Left ventricle myocardium inferior (tissue), 1 donor: Measurements from ENCODE around the gene SPAG9. TPM values are rescaled to one million over a fixed set of nuclear protein-coding genes. Genes with fewer than 3 reads are reported as not detected.

ENCODE experiments used
- DNase-seq: peaks from one replicate; pipeline ENCODE4 v3.0.0-alpha.2; 2020
- H3K27ac ChIP-seq: fragments of 200-600 bp; replicated peaks from 2 replicates; pipeline ENCODE4 v1.8.0; 2021
- H3K27me3 ChIP-seq: fragments of 200-600 bp; 2 replicates; pipeline ENCODE4 v1.8.0; 2021; ENCODE audit warnings: low read depth
- H3K36me3 ChIP-seq: fragments of 200-600 bp; 2 replicates; pipeline ENCODE4 v1.8.0; 2021
- H3K4me1 ChIP-seq: fragments of 200-600 bp; 2 replicates; pipeline ENCODE4 v1.8.0; 2021
- H3K4me3 ChIP-seq: fragments of 200-600 bp; 2 replicates; pipeline ENCODE4 v1.8.0; 2021; ENCODE audit warnings: mild to moderate bottlenecking, moderate library complexity
- H3K9me3 ChIP-seq: fragments of 200-600 bp; replicated peaks from 2 replicates; pipeline ENCODE4 v1.8.0; 2021
- intact Hi-C: fragments of 100-400 bp; cut with micrococcal nuclease; formaldehyde crosslinking; loops from one replicate; pipeline ENCODE4 v1.11.0; 2022
- total RNA-seq: library from RNA; stranded (reverse); fragmentation: NEBNext Ultra II Directional; extraction: Animal tissue kit (Norgen Biotek cat#: 25700); gene quantifications from one replicate; pipeline ENCODE4 v1.2.1, GENCODE V29; 2021
- TF ChIP-seq, protein P1 (sequence below): fragments of 200-600 bp; IDR thresholded peaks from 2 replicates; pipeline ENCODE4 v1.8.0; 2021; ENCODE audit warnings: antibody characterized with exemption, mild to moderate bottlenecking, borderline replicate concordance
- donor health status: DM: no; HTN: yes; CAD: no; lungs with severe emphysema.

The SPAG9 gene
- total RNA-seq, 1 donor from 2014 or later, result 43.8 TPM

DNA sequence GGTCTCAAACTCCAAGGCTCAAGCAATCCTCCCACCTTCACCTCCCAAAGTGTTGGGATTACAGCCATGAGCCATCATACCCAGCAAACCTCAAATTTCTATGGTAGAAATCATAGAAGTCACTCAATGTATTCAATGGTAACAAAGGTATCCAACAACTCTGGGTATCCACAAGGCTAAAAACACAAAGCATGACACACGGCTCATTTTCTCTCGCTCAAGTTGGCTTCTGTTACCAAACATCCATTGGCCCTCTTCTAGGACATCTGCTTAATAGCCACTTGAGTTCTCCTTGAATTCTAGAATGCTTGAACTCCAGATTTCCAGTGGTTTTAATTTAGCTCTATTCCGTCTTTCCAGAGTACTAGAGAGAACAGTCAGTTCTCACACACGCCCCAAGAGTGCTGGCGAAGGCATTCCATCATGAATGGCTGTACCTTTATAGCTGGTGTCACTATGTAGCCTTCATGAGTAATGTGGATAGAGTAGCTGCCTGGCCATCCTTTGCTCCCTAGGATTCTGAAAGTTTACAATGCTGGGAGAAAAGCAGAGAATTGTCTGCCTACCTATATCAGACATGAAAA, 42.6 kb downstream of the SPAG9 start:
- no peaks in the 10 kb centered on the region for H3K9me3 ChIP-seq
- no peak overlapping the region for H3K4me3 ChIP-seq
- no peak overlapping the region for H3K27ac ChIP-seq
- no peaks in the 10 kb centered on the region for H3K4me1 ChIP-seq
- no peaks in the 10 kb centered on the region for H3K27me3 ChIP-seq
- intact Hi-C loops, result no loop called here
- no peak for DNase-seq
- peaks cover 34% of the 10 kb centered on the region for H3K36me3 ChIP-seq
- TF ChIP-seq, protein P1, sequence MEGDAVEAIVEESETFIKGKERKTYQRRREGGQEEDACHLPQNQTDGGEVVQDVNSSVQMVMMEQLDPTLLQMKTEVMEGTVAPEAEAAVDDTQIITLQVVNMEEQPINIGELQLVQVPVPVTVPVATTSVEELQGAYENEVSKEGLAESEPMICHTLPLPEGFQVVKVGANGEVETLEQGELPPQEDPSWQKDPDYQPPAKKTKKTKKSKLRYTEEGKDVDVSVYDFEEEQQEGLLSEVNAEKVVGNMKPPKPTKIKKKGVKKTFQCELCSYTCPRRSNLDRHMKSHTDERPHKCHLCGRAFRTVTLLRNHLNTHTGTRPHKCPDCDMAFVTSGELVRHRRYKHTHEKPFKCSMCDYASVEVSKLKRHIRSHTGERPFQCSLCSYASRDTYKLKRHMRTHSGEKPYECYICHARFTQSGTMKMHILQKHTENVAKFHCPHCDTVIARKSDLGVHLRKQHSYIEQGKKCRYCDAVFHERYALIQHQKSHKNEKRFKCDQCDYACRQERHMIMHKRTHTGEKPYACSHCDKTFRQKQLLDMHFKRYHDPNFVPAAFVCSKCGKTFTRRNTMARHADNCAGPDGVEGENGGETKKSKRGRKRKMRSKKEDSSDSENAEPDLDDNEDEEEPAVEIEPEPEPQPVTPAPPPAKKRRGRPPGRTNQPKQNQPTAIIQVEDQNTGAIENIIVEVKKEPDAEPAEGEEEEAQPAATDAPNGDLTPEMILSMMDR, result no peak

DNA sequence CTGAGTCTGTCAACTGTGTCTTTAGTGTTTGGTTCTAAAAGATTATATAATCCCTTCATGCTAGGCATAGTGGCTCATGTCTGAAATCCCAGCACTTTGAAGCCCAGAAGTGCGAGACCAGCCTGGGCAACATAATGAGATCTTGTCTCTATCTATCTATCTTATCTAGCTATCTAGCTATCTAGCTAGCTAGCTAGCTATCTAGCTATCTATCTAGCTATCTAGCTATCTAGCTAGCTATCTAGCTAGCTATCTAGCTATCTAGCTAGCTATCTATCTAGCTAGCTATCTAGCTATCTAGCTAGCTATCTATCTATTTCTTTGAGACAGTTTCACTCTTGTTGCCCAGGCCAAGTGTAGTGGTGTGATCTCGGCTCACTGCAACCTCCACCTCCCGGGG, 43.8 kb downstream of the SPAG9 start:
- no peaks in the 10 kb centered on the region for H3K27me3 ChIP-seq
- TF ChIP-seq, protein P1, result no peak
- intact Hi-C loops, result no loop called here
- no peak for DNase-seq
- H3K27ac ChIP-seq, result no peak overlapping the region
- H3K36me3 ChIP-seq, result peaks cover 34% of the 10 kb centered on the region
- no peaks in the 10 kb centered on the region for H3K4me1 ChIP-seq
- H3K9me3 ChIP-seq, result no peaks in the 10 kb centered on the region
- no peak overlapping the region for H3K4me3 ChIP-seq

DNA sequence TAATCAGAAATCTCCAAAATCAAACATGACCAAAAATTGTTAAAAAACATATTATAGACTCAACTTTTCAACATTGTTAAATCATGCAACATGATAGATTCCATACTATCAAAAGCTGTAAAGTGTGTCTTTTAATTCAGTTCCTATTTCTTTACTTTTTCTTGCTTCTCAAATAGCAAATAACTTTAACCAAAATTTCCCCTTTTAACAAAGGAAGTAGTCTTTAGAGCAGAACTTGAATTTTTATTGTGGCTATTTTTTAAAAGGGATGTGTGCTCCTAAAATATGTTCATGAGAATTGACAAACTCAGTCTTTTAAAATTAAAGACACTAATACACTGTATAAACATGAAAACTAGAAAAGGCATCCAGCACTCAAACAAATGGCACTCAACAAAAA, 49.1 kb downstream of the SPAG9 start:
- peaks cover 5% of the 10 kb centered on the region for H3K36me3 ChIP-seq
- no peak for DNase-seq
- H3K27me3 ChIP-seq, result no peaks in the 10 kb centered on the region
- H3K4me1 ChIP-seq, result peaks cover 20% of the 10 kb centered on the region
- H3K4me3 ChIP-seq, result no peak overlapping the region
- intact Hi-C loops, result no loop called here
- H3K9me3 ChIP-seq, result no peaks in the 10 kb centered on the region
- no peak overlapping the region for H3K27ac ChIP-seq
- TF ChIP-seq, protein P1, result no peak

DNA sequence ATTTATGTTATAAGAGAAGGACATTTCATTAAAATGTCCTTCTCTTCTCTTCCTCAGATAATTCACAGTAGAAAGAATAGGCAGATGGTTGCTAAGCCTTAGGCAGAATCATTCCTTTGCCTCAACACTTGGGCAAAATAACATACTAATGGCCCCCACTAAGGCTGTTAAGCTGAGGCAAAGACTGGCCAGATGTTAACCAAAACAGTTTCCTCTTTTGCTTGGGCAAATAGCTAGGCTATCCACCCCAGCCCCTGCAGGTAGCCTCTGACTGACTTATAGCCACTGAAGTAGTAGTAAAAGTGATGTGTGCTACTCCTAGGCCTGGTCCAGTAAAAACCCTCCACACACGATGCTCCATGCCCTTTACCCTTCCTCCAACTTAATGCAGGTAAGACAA, 55.2 kb downstream of the SPAG9 start:
- Histone ChIP-seq H3K27me3 (no peaks in the 10 kb centered on the region), H3K27ac (no peak overlapping the region), H3K4me3 (no peak overlapping the region), H3K36me3 (no peaks in the 10 kb centered on the region), H3K9me3 (no peaks in the 10 kb centered on the region), H3K4me1 (peaks cover 25% of the 10 kb centered on the region)
- DNase-seq, result no peak
- intact Hi-C loops, result no loop called here
- TF ChIP-seq, protein P1, result no peak

DNA sequence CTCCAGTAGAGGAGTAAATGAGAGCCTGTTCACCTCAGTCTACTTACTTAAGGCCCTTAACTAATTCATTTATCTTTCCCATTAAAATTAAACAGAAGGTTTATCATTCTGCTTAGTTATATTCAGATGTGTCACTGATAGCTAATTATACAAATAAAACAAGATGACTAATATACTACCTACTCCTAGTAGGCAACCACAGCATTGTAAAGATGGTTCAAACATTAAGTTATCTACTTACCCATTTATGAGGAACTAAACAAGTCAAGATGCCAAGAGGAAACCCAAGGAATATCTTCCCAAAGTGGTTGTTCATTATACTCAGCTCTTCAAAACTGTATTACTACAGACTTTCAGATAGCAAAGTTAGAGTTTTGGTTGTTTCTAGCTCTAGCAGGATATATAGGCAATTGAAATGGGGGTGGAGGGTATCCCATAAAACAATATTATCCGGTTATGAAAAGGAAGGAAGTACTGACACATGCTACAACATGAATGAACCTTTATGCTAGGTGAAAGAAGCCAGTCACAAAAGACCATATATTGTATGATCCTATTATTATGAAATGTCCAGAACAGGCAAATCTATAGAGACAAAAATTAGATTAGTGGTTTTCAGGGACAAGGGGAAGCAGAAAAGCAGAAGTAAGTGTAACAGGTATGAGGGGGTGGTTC, 56.5 kb downstream of the SPAG9 start:
- no peaks in the 10 kb centered on the region for H3K9me3 ChIP-seq
- H3K36me3 ChIP-seq, result no peaks in the 10 kb centered on the region
- H3K4me3 ChIP-seq, result no peak overlapping the region
- peaks cover 14% of the 10 kb centered on the region for H3K4me1 ChIP-seq
- no peak for DNase-seq
- no peak overlapping the region for H3K27ac ChIP-seq
- intact Hi-C loops, result no loop called here
- TF ChIP-seq, protein P1, result no peak
- no peaks in the 10 kb centered on the region for H3K27me3 ChIP-seq
